Neural crest cell (in vitro differentiated cells): ENCODE results near the gene CZIB. TPM values are rescaled to one million over a fixed set of nuclear protein-coding genes. Genes with fewer than 3 reads are reported as not detected.

Experiments
- DNase-seq: peaks from one replicate; pipeline ENCODE4 v3.0.0; 2021; ENCODE audit warnings: low read depth, mixed read lengths, low spot score
- H3K27ac Mint-ChIP-seq: one replicate; pipeline ENCODE4 v1.8.0; 2021; ENCODE audit warnings: mild to moderate bottlenecking, mixed read lengths; ENCODE audit not compliant: unreplicated experiment
- H3K27me3 Mint-ChIP-seq: 2 replicates; pipeline ENCODE4 v1.8.0; 2021; ENCODE audit warnings: low read depth, mild to moderate bottlenecking, mixed read lengths
- H3K36me3 Mint-ChIP-seq: 2 replicates; pipeline ENCODE4 v1.8.0; 2021; ENCODE audit warnings: low read depth, mild to moderate bottlenecking, mixed read lengths
- H3K4me1 Mint-ChIP-seq: 2 replicates; pipeline ENCODE4 v1.8.0; 2021; ENCODE audit warnings: mixed read lengths
- H3K4me3 Mint-ChIP-seq: one replicate; pipeline ENCODE4 v1.8.0; 2021; ENCODE audit warnings: mild to moderate bottlenecking, mixed read lengths
- H3K9me3 Mint-ChIP-seq: 2 replicates; pipeline ENCODE4 v1.8.0; 2021; ENCODE audit warnings: mixed read lengths
- CTCF ChIP-seq: fragments of 200-600 bp; sonication (generic); conservative IDR thresholded peaks from 2 replicates; pipeline ENCODE4 v1.5.0; 2021; ENCODE audit warnings: antibody characterized with exemption, mild to moderate bottlenecking
- total RNA-seq: library from RNA; stranded (reverse); gene quantifications from 2 replicates; pipeline ENCODE4 v1.2.1, GENCODE V29; 2021

Gene CZIB
- total RNA-seq, 1 donor from 2014 or later = 84.1 TPM

- Mint-ChIP-seq H3K4me3 (peak within 1 kb of the TSS; percentile 99), H3K27me3 (peaks cover 2% of the 10 kb centered on the region), H3K27ac (peak within 1 kb of the TSS; percentile 98), H3K36me3 (peaks cover 2% of the 10 kb centered on the region), H3K4me1 (peaks cover 29% of the 10 kb centered on the region), H3K9me3 (no peaks in the 10 kb centered on the region)
- DNase-seq = peak; percentile 92
- TF ChIP-seq CTCF = no peak
Observed at GRCh38 chr1:53238197-53239155, 18.0 kb upstream of the CZIB start, which contains the start of gene MAGOH. MAGOH (minus strand) TSS chr1:53238518; CDS start chr1:53238448, 70 bp downstream.

DNA sequence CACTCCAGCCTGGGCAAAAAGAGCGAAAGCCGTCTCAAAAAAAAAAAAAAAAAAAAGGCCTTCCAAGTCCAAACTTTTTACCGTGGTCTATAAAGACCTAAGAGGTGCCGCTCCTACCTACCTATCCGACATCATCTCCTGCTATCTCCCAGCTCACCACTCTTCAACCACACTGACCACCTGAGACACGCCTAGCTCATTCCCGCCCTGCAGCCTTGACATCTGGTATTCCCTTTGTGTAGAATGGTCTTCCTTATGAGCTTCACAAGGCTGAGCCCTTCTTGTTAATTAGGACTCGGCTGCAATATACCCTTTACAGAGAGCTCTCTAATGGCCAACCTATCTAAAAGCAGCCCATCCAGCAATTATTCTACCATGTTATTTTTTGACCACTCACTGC is 17.2 kb upstream of the CZIB start:
- DNase-seq = no peak
- TF ChIP-seq CTCF = no peak
- Mint-ChIP-seq H3K4me1 (peaks cover 29% of the 10 kb centered on the region), H3K27me3 (peaks cover 2% of the 10 kb centered on the region), H3K27ac (peak overlapping the region; percentile 98), H3K36me3 (peaks cover 2% of the 10 kb centered on the region), H3K9me3 (no peaks in the 10 kb centered on the region), H3K4me3 (peak overlapping the region; percentile 99)

- H3K4me3 Mint-ChIP-seq = peak overlapping the region; percentile 92
- peaks cover 32% of the 10 kb centered on the region for H3K4me1 Mint-ChIP-seq
- no peak for DNase-seq
- H3K9me3 Mint-ChIP-seq = no peaks in the 10 kb centered on the region
- no peaks in the 10 kb centered on the region for H3K36me3 Mint-ChIP-seq
- H3K27me3 Mint-ChIP-seq = no peaks in the 10 kb centered on the region
- no peak overlapping the region for H3K27ac Mint-ChIP-seq
- no peak for TF ChIP-seq CTCF
Observed at GRCh38 chr1:53220962-53221286, 490 bp upstream of the CZIB start.

- H3K27ac Mint-ChIP-seq = peak overlapping the region; percentile 32
- DNase-seq = no peak
- peaks cover 39% of the 10 kb centered on the region for H3K4me1 Mint-ChIP-seq
- H3K9me3 Mint-ChIP-seq = no peaks in the 10 kb centered on the region
- H3K4me3 Mint-ChIP-seq = peak overlapping the region; percentile 92
- H3K36me3 Mint-ChIP-seq = no peaks in the 10 kb centered on the region
- no peaks in the 10 kb centered on the region for H3K27me3 Mint-ChIP-seq
- no peak for TF ChIP-seq CTCF
Observed at GRCh38 chr1:53219711-53220110, 723 bp downstream of the CZIB start.

DNA sequence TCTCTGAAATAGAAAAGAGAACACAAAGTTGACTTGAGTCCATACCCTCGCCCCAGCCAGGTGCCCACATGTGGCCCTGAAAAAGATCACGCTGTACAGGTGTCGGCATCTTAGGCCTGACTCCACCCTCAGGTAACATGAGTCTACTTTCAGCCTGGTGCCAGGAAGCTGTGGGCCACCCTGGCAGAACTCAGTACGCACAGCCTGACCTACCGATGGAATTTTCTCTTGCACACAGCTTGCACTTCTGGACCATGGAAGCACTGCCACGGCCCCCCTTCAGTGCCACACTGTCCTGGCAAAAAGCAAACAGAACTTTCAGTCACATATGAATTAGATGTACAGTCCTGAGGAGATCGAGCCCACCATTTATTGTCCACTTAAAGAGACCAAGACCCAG is 2.2 kb downstream of the CZIB start:
- H3K27ac Mint-ChIP-seq = no peak overlapping the region
- H3K27me3 Mint-ChIP-seq = no peaks in the 10 kb centered on the region
- peaks cover 50% of the 10 kb centered on the region for H3K4me1 Mint-ChIP-seq
- no peak for TF ChIP-seq CTCF
- peaks cover 9% of the 10 kb centered on the region for H3K36me3 Mint-ChIP-seq
- H3K9me3 Mint-ChIP-seq = no peaks in the 10 kb centered on the region
- DNase-seq = no peak
- peak overlapping the region; percentile 92 for H3K4me3 Mint-ChIP-seq
